ENCODE results near the gene SENP6.

Gene SENP6

DNA sequence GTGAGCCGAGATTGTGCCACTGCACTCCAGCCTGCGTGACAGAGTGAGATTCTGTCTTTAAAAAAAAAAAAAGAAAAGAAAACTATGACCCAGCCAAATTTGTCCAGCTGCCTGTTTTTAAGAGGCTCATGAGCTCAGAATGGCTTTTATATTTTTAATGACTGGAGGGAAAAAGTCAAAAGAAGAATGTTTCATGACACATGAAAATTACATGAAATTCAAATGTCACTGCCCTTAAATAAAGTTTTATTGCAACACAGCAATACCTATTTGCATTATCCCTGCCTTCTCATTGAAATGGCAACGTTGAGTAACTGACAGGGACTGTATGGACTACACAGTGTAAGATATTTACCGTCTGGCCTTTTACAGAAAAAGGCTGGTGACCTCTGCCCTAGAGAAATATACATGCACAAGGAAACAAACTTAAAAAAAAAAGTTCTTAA is 11.4 kb downstream of the SENP6 start:
- H3K4me3 ChIP-seq (ENCODE audit: low read depth, low read length), result no peak overlapping the region
- TF ChIP-seq, protein P1, sequence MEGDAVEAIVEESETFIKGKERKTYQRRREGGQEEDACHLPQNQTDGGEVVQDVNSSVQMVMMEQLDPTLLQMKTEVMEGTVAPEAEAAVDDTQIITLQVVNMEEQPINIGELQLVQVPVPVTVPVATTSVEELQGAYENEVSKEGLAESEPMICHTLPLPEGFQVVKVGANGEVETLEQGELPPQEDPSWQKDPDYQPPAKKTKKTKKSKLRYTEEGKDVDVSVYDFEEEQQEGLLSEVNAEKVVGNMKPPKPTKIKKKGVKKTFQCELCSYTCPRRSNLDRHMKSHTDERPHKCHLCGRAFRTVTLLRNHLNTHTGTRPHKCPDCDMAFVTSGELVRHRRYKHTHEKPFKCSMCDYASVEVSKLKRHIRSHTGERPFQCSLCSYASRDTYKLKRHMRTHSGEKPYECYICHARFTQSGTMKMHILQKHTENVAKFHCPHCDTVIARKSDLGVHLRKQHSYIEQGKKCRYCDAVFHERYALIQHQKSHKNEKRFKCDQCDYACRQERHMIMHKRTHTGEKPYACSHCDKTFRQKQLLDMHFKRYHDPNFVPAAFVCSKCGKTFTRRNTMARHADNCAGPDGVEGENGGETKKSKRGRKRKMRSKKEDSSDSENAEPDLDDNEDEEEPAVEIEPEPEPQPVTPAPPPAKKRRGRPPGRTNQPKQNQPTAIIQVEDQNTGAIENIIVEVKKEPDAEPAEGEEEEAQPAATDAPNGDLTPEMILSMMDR (conservative IDR thresholded peaks at IDR 0.05; ENCODE audit: low read depth, low read length), result no peak
- DNase-seq (ENCODE audit: low read depth), result no peak

DNA sequence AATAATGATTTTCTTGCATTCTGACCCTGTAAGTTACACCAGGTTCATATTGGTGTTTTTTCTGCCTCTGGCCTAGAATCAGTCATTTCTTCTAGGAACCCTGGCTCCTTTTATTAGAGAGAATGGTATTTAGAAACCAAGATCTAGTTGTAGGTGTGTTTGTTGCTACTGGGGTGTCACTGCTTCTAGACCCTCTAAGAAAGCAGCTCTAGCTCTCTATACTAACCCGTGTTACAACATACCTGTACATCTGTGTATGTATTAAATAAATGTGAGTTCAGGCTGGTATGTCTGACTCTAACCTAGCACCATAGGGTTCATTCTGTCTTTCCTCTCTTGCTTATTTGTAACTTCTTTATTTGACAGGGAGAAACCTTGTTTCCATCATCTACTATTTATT is 16.8 kb downstream of the SENP6 start:
- TF ChIP-seq, protein P1 (conservative IDR thresholded peaks at IDR 0.05; ENCODE audit: low read depth, low read length), result no peak
- H3K4me3 ChIP-seq (ENCODE audit: low read depth, low read length), result no peak overlapping the region
- no peak for DNase-seq (ENCODE audit: low read depth)

DNA sequence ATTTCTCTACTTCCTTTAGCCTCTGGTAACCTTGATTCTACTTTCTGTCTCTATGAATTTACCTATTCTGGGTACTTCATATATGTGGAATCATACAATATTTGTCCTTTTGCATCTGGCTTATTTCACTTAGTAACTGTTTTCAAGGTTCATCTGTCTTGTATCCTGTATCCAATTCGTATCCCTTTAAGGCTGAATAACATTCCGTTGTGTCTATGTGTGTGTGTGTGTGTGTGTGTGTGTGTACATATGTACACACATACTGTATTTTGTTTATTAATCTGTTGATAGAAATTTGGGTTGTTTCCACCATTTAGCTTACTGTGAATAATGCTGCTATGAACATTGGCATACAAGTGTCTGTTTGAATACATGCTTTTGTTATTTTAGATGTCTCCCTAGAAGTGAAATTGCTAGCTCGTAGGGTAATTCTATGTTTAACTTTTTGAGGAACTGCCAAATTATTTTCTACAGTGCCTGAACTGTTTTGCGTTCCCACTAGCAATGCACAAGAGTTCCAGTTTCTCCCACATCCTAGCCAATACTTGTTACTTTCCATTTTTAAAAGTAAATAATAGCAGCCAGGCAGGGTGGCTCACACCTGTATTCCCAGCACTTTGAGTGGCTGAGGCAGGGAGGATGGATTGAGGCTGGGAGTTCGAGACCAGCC is 17.7 kb downstream of the SENP6 start:
- TF ChIP-seq, protein P1 (conservative IDR thresholded peaks at IDR 0.05; ENCODE audit: low read depth, low read length), result no peak
- no peak for DNase-seq (ENCODE audit: low read depth)
- no peak overlapping the region for H3K4me3 ChIP-seq (ENCODE audit: low read depth, low read length)

DNA sequence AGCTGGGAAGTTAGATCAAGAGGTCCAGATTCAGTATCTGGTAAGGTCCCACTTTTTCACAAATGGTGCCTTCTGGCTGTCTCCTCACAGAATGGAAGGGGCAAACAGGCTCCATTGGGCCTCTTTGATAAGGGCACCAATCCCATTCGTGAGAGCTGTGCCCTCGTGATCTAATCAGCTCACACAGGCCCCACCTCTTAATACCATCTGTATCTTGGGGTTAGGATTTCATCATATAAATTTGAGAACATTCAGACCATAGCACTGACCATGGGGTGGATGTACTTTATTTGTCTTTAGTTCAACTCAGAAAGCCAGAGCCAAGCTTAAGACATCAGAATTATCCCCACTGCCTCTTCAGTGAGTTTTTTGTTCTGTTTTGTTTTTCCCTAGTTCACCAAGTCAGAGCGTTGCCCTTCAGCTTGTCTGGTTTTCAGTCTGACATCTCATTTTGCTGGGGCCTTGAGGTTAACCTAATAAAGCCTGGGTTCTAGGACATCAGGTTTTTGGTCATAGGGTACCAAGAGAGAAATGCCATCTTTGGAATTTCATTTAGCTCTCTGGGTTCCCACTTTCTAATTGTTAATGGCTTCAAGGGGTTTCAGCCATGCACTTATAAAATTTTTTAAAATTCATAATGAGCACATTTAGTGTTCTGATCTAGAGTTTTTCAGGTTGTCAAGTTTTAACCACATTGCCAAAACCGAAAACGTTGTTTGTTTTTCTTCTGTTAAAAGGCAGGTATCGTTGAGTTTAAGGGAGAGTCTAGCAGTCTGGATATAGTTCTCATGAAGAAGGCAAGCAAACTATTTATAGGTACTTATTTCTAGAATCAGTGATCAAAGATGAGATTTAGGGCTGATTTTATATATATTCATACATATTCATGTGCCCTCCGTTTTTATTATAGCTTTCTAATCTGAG is 19.0 kb downstream of the SENP6 start:
- no peak for DNase-seq (ENCODE audit: low read depth)
- TF ChIP-seq, protein P1 (conservative IDR thresholded peaks at IDR 0.05; ENCODE audit: low read depth, low read length), result no peak
- H3K4me3 ChIP-seq (ENCODE audit: low read depth, low read length), result no peak overlapping the region

DNA sequence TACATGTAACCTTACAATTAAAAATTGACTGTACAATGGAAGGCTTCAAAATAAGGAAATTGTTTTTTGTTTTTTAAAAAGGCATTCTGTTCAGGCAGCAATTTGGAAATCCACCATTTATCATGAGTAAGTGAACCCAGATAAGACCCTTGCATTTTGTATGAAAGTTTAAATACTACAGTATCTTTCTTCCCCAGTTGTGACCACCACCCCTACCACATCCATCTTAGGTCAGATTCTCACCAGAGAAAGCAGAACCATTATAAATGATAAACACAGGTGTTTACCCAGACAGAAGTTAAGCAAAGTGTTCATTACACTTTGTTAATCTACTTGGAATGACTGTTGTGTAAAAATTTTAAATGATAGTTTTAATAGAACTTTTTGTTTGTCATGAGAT is 20.2 kb downstream of the SENP6 start:
- no peak overlapping the region for H3K4me3 ChIP-seq (ENCODE audit: low read depth, low read length)
- DNase-seq (ENCODE audit: low read depth), result no peak

DNA sequence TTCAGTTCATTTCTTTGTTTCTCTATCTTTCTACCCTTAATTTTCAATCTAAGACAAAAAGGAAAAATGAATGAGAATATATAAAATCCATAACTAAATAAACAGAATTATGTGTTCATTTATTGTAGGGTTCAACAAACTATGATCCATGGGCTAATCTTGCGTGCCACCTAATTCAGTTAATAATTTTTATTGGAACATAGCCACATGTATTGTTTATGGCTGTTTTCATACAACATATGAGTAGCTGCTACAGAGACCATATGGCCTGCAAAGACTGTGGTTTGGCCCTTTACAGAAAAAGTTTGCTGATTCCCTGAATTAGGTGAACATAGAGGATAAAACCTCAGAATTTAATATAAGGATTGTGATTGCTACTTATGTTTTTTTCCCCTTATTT is 21.8 kb downstream of the SENP6 start:
- TF ChIP-seq, protein P1 (conservative IDR thresholded peaks at IDR 0.05; ENCODE audit: low read depth, low read length), result no peak
- no peak for DNase-seq (ENCODE audit: low read depth)
- H3K4me3 ChIP-seq (ENCODE audit: low read depth, low read length), result no peak overlapping the region

More for the DNA sequence above, 20.2 kb downstream of the SENP6 start:
- TF ChIP-seq, protein P1 (conservative IDR thresholded peaks at IDR 0.05; ENCODE audit: low read depth, low read length), result no peak
